Nephron progenitor cell (in vitro differentiated cells): ENCODE data around the gene FMNL3.
"Not testable (repeated sequence)": the region's sequence is repeated elsewhere in the genome, so short reads cannot be mapped to it uniquely, and the experiment has no call there.

Experiments used
- DNase-seq: peaks from one replicate; pipeline ENCODE4 v3.0.0; 2021
- H3K27ac Mint-ChIP-seq: 2 replicates; pipeline ENCODE4 v1.8.0; 2021; ENCODE audit warnings: mild to moderate bottlenecking, moderate library complexity, mixed read lengths
- H3K27me3 Mint-ChIP-seq: 2 replicates; pipeline ENCODE4 v1.8.0; 2021; ENCODE audit warnings: mild to moderate bottlenecking, low read depth, mixed read lengths; ENCODE audit not compliant: poor library complexity
- H3K36me3 Mint-ChIP-seq: 2 replicates; pipeline ENCODE4 v1.8.0; 2021; ENCODE audit warnings: low read depth, mixed read lengths
- H3K4me1 Mint-ChIP-seq: 2 replicates; pipeline ENCODE4 v1.8.0; 2021; ENCODE audit warnings: mixed read lengths
- H3K4me3 Mint-ChIP-seq: 2 replicates; pipeline ENCODE4 v1.8.0; 2021; ENCODE audit warnings: mild to moderate bottlenecking, moderate library complexity, mixed read lengths
- H3K9me3 Mint-ChIP-seq: 2 replicates; pipeline ENCODE4 v1.8.0; 2021; ENCODE audit warnings: mild to moderate bottlenecking, moderate library complexity, mixed read lengths
- TF ChIP-seq, protein P1 (sequence below): fragments of 200-600 bp; sonication (generic); IDR thresholded peaks from 2 replicates; pipeline ENCODE4 v1.5.0; 2021; ENCODE audit warnings: antibody characterized with exemption

FMNL3 gene

DNA sequence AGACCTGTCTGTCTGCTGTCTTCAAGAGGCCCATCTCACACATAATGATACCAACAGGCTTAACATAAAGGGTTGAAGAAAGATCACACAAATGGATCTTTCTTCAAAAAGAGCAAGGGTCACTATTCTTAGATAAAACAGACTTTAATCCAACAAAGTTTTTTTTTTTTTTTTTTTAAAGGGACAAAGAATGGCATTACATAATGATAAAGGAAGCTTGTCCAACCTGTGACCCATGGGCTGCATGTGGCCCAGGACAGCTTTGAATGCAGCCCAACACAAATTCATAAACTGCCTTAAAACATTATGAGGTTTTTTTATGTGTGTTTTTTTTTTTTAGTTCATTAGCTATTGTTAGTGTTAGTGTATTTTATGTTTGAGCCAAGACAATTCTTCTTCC, 95.0 kb downstream of the FMNL3 start:
- Mint-ChIP-seq H3K4me1 (peaks cover 20% of the 10 kb centered on the region), H3K9me3 (peaks cover 73% of the 10 kb centered on the region), H3K4me3 (no peak overlapping the region), H3K27me3 (peaks cover 8% of the 10 kb centered on the region), H3K36me3 (peaks cover 47% of the 10 kb centered on the region), H3K27ac (no peak overlapping the region)
- no peak for DNase-seq
- TF ChIP-seq, protein P1, sequence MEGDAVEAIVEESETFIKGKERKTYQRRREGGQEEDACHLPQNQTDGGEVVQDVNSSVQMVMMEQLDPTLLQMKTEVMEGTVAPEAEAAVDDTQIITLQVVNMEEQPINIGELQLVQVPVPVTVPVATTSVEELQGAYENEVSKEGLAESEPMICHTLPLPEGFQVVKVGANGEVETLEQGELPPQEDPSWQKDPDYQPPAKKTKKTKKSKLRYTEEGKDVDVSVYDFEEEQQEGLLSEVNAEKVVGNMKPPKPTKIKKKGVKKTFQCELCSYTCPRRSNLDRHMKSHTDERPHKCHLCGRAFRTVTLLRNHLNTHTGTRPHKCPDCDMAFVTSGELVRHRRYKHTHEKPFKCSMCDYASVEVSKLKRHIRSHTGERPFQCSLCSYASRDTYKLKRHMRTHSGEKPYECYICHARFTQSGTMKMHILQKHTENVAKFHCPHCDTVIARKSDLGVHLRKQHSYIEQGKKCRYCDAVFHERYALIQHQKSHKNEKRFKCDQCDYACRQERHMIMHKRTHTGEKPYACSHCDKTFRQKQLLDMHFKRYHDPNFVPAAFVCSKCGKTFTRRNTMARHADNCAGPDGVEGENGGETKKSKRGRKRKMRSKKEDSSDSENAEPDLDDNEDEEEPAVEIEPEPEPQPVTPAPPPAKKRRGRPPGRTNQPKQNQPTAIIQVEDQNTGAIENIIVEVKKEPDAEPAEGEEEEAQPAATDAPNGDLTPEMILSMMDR, result no peak

DNA sequence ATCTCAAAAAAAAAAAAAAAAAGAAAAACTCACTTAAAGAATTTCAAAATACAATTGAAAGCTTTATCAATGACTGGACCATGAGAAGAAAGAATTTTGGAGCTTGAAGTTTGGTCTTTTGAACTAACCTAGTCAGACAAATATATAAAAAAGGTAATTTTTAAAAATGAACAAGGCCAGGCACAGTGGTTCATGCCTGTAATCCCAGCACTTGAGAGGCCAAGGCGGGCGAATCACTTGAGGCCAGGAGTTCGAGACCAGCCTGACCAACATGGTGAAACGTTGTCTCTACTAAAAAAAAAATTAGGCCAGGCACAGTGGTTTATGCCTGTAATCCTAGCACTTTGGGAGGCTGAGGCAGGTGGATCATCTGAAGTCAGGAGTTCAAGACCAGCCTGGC, 96.4 kb downstream of the FMNL3 start:
- not testable (repeated sequence) for DNase-seq, H3K27me3 Mint-ChIP-seq, H3K27ac Mint-ChIP-seq, H3K4me3 Mint-ChIP-seq
- Mint-ChIP-seq H3K36me3 (peaks cover 58% of the 10 kb centered on the region), H3K4me1 (peaks cover 11% of the 10 kb centered on the region), H3K9me3 (peaks cover 68% of the 10 kb centered on the region)

DNA sequence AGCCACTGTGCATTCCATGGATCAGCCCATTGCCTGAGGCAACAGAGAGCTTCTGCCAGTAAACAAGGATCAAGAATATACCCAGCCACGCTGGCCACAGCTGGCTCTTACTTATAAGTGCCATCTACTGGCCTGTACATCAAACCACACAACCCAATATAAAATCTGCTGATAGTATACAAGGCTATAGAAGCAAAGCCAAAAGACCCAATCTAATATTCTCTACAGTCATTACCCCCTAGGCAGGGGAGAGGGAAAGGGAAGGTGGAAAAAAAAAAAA, 97.4 kb downstream of the FMNL3 start:
- H3K9me3 Mint-ChIP-seq, result peaks cover 61% of the 10 kb centered on the region

DNA sequence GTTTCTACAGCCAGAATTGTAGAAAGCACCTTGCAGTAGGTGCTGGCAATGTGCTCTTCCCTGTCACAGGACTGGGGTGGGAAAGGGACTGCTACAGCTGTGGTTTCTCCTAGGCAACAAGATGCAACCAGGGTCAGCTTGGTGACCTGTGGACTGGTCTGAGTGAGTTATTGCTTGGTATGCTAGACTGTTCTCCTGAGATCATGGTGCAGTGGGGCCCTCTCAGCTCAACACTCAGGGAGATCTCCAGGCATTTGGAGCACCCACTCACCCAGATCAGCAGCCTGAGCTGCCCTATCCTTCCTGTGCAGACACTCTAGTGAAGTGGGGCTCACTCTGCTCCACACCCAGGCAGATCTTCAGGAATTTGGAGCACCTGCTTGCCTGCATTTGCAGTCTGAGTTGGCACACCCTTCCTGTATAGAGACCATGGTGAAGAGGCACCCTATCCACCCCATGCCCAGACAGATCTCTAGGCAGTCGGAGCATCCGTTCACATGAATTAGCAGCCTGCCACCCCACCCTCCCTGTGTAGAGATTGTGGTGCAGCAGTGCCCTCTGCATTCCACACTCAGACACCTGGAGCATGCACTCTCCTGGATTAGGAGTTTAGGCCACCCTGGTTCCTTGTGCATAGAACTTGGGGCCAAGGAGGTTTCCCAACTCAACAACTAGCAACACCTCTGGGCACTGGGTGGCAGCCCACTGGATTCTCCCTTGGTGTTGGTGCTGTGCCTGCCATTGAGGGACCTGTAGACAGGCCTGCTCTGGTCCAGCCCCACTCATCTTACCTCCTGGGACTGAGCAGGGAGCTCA, 97.9 kb downstream of the FMNL3 start:
- TF ChIP-seq, protein P1, result no peak
- H3K9me3 Mint-ChIP-seq, result peaks cover 56% of the 10 kb centered on the region
- H3K4me3 Mint-ChIP-seq, result peak overlapping the region; percentile 36
- peaks cover 50% of the 10 kb centered on the region for H3K36me3 Mint-ChIP-seq
- H3K27ac Mint-ChIP-seq, result peak overlapping the region; percentile 92
- DNase-seq, result no peak
- H3K4me1 Mint-ChIP-seq, result peaks cover 18% of the 10 kb centered on the region
- peaks cover 3% of the 10 kb centered on the region for H3K27me3 Mint-ChIP-seq

More for the DNA sequence above, 97.4 kb downstream of the FMNL3 start:
- H3K27me3 Mint-ChIP-seq, result peaks cover 3% of the 10 kb centered on the region
- no peak for DNase-seq
- TF ChIP-seq, protein P1, result no peak
- peaks cover 18% of the 10 kb centered on the region for H3K4me1 Mint-ChIP-seq
- no peak overlapping the region for H3K27ac Mint-ChIP-seq
- H3K4me3 Mint-ChIP-seq, result no peak overlapping the region
- peaks cover 53% of the 10 kb centered on the region for H3K36me3 Mint-ChIP-seq

DNA sequence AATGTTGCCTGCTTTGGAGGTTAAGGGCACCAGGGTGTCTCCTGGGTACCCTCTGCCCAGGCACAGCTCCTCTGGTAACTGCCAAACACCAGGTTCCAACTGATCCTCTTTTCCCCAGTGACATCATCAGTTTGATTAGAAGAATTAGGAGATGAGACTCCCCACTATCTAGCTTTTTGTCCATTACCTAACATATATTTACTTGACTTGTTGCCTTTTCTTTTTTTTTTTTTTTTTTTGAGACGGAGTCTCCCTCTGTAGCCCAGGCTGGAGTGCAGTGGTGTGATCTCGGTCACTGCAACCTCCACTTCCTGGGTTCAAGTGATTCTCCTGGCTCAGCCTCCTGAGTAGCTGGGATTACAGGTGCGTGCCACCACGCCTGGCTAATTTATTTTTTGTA, 101.7 kb downstream of the FMNL3 start, which contains the start of gene FAM186B:
TSS of gene FAM186B (minus strand) at position 101 of the 400 bp plus-strand sequence. CDS start 162 bp downstream, outside the sequence.
- Mint-ChIP-seq H3K36me3 (peaks cover 42% of the 10 kb centered on the region), H3K4me1 (peaks cover 18% of the 10 kb centered on the region), H3K9me3 (peaks cover 27% of the 10 kb centered on the region)
- DNase-seq, H3K27me3 Mint-ChIP-seq, H3K4me3 Mint-ChIP-seq, H3K27ac Mint-ChIP-seq: not testable (repeated sequence)

DNA sequence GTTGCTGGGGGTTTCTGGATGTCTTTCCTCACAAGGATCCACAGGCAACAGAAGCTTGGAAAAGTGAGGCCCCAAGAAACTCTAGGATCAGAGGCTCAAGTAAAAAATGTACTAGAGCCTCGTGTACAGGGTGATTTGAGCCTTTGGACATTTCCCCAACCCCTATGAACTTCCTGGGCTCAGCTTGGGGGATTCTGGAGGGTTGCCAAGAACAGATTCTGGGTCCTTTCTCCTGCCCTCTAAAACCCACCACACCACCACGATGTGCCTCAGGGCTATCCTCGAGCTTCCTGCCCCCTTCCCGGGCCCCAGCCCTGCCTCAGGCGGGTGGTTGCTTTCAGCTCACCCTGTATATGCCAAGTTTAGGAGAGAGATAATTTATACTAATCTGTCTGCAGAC, 102.3 kb downstream of the FMNL3 start:
- TF ChIP-seq, protein P1, result no peak
- H3K9me3 Mint-ChIP-seq, result peaks cover 20% of the 10 kb centered on the region

DNA sequence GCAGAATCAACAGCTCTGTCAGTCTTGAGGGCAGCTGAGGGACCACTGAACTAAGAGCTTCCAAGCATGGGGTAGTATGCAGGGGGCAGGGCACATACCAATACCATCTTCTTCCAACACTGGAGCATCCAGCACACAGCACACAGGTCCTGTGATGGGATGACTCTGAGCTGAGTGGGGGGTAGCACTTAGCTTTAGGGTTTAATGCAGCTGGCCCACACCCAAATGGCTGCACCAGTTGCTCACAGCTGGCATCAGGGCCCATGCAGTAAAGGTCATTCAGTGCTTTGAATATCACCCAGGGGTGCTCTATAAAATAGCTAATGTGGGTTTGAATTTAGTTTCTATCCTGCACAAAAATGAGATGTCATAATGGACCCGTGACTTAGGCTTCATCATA, 103.5 kb downstream of the FMNL3 start:
- Mint-ChIP-seq H3K9me3 (peaks cover 9% of the 10 kb centered on the region), H3K36me3 (peaks cover 41% of the 10 kb centered on the region), H3K27me3 (no peaks in the 10 kb centered on the region), H3K4me1 (peaks cover 15% of the 10 kb centered on the region), H3K4me3 (no peak overlapping the region), H3K27ac (no peak overlapping the region)
- DNase-seq, result no peak
- TF ChIP-seq, protein P1, result no peak

More for the DNA sequence above, 102.3 kb downstream of the FMNL3 start:
- H3K4me1 Mint-ChIP-seq, result peaks cover 18% of the 10 kb centered on the region
- no peaks in the 10 kb centered on the region for H3K27me3 Mint-ChIP-seq
- no peak overlapping the region for H3K27ac Mint-ChIP-seq
- DNase-seq, result no peak
- H3K4me3 Mint-ChIP-seq, result no peak overlapping the region
- H3K36me3 Mint-ChIP-seq, result peaks cover 42% of the 10 kb centered on the region
